Measurements from ENCODE around the gene SYCP3.

Gene SYCP3

GRCh38 chr12:101777978-101778377 lies 38.7 kb upstream of the SYCP3 start:
- no peak overlapping the region for H3K4me3 ChIP-seq (ENCODE audit: low read length in 2 of 2)
- peaks cover 17 to 27% of the 10 kb centered on the region in 2 donors for H3K36me3 ChIP-seq (ENCODE audit: control insufficient read depth in 2 of 2, insufficient read depth in 2 of 2, low read length in 2 of 2)
- no peaks in the 10 kb centered on the region for H3K9me3 ChIP-seq (ENCODE audit: control insufficient read depth in 2 of 2, low read length in 2 of 2)
- H3K27me3 ChIP-seq (ENCODE audit: control insufficient read depth in 2 of 2, insufficient read depth in 2 of 2, low read length in 2 of 2), result no peaks in the 10 kb centered on the region
- no peak overlapping the region for H3K27ac ChIP-seq (ENCODE audit: low read depth in 2 of 2, low read length in 2 of 2)
- H3K9ac ChIP-seq (ENCODE audit: low read depth in 1 of 2, low read length in 2 of 2), result no peak overlapping the region
- H3K4me1 ChIP-seq (ENCODE audit: control insufficient read depth in 2 of 2, insufficient read depth in 2 of 2, low read length in 2 of 2), result peaks cover 4 to 15% of the 10 kb centered on the region in 2 donors

- Histone ChIP-seq H3K9me3 (ENCODE audit: control insufficient read depth in 2 of 2, low read length in 2 of 2) (no peaks in the 10 kb centered on the region), H3K27ac (ENCODE audit: low read depth in 2 of 2, low read length in 2 of 2) (peak overlapping the region in 1 of 2 donors; percentile 38), H3K4me3 (ENCODE audit: low read length in 2 of 2) (no peak overlapping the region), H3K9ac (ENCODE audit: low read depth in 1 of 2, low read length in 2 of 2) (no peak overlapping the region), H3K4me1 (ENCODE audit: control insufficient read depth in 2 of 2, insufficient read depth in 2 of 2, low read length in 2 of 2) (peaks cover 4 to 16% of the 10 kb centered on the region in 2 donors), H3K36me3 (ENCODE audit: control insufficient read depth in 2 of 2, insufficient read depth in 2 of 2, low read length in 2 of 2) (peaks cover 17 to 29% of the 10 kb centered on the region in 2 donors), H3K27me3 (ENCODE audit: control insufficient read depth in 2 of 2, insufficient read depth in 2 of 2, low read length in 2 of 2) (no peaks in the 10 kb centered on the region)
Observed at GRCh38 chr12:101777485-101777884, 38.2 kb upstream of the SYCP3 start.

GRCh38 chr12:101775816-101776215 lies 36.6 kb upstream of the SYCP3 start:
- no peak overlapping the region for H3K9ac ChIP-seq (ENCODE audit: low read depth in 1 of 2, low read length in 2 of 2)
- H3K9me3 ChIP-seq (ENCODE audit: control insufficient read depth in 2 of 2, low read length in 2 of 2), result no peaks in the 10 kb centered on the region
- peaks cover 4 to 20% of the 10 kb centered on the region in 2 donors for H3K4me1 ChIP-seq (ENCODE audit: control insufficient read depth in 2 of 2, insufficient read depth in 2 of 2, low read length in 2 of 2)
- H3K36me3 ChIP-seq (ENCODE audit: control insufficient read depth in 2 of 2, insufficient read depth in 2 of 2, low read length in 2 of 2), result peaks cover 15 to 25% of the 10 kb centered on the region in 2 donors
- no peaks in the 10 kb centered on the region for H3K27me3 ChIP-seq (ENCODE audit: control insufficient read depth in 2 of 2, insufficient read depth in 2 of 2, low read length in 2 of 2)
- no peak overlapping the region for H3K27ac ChIP-seq (ENCODE audit: low read depth in 2 of 2, low read length in 2 of 2)
- no peak overlapping the region for H3K4me3 ChIP-seq (ENCODE audit: low read length in 2 of 2)

GRCh38 chr12:101773650-101774162 lies 34.4 kb upstream of the SYCP3 start:
- H3K36me3 ChIP-seq (ENCODE audit: control insufficient read depth in 2 of 2, insufficient read depth in 2 of 2, low read length in 2 of 2), result peaks cover 20 to 28% of the 10 kb centered on the region in 2 donors
- no peak overlapping the region for H3K9ac ChIP-seq (ENCODE audit: low read depth in 1 of 2, low read length in 2 of 2)
- no peak overlapping the region for H3K27ac ChIP-seq (ENCODE audit: low read depth in 2 of 2, low read length in 2 of 2)
- no peak overlapping the region for H3K4me3 ChIP-seq (ENCODE audit: low read length in 2 of 2)
- no peaks in the 10 kb centered on the region for H3K27me3 ChIP-seq (ENCODE audit: control insufficient read depth in 2 of 2, insufficient read depth in 2 of 2, low read length in 2 of 2)
- no peaks in the 10 kb centered on the region for H3K9me3 ChIP-seq (ENCODE audit: control insufficient read depth in 2 of 2, low read length in 2 of 2)
- H3K4me1 ChIP-seq (ENCODE audit: control insufficient read depth in 2 of 2, insufficient read depth in 2 of 2, low read length in 2 of 2), result peaks cover 4 to 15% of the 10 kb centered on the region in 2 donors

- Histone ChIP-seq H3K4me3 (ENCODE audit: low read length in 2 of 2) (no peak overlapping the region), H3K36me3 (ENCODE audit: control insufficient read depth in 2 of 2, insufficient read depth in 2 of 2, low read length in 2 of 2) (peaks cover 21 to 34% of the 10 kb centered on the region in 2 donors), H3K9ac (ENCODE audit: low read depth in 1 of 2, low read length in 2 of 2) (no peak overlapping the region), H3K27me3 (ENCODE audit: control insufficient read depth in 2 of 2, insufficient read depth in 2 of 2, low read length in 2 of 2) (no peaks in the 10 kb centered on the region), H3K27ac (ENCODE audit: low read depth in 2 of 2, low read length in 2 of 2) (no peak overlapping the region), H3K4me1 (ENCODE audit: control insufficient read depth in 2 of 2, insufficient read depth in 2 of 2, low read length in 2 of 2) (peaks cover 4 to 12% of the 10 kb centered on the region in 2 donors), H3K9me3 (ENCODE audit: control insufficient read depth in 2 of 2, low read length in 2 of 2) (no peaks in the 10 kb centered on the region)
Observed at GRCh38 chr12:101772012-101772775, 32.9 kb upstream of the SYCP3 start.

GRCh38 chr12:101769865-101770264 lies 30.6 kb upstream of the SYCP3 start:
- H3K27ac ChIP-seq (ENCODE audit: low read depth in 2 of 2, low read length in 2 of 2), result no peak overlapping the region
- no peak overlapping the region for H3K4me3 ChIP-seq (ENCODE audit: low read length in 2 of 2)
- no peaks in the 10 kb centered on the region for H3K9me3 ChIP-seq (ENCODE audit: control insufficient read depth in 2 of 2, low read length in 2 of 2)
- no peaks in the 10 kb centered on the region for H3K27me3 ChIP-seq (ENCODE audit: control insufficient read depth in 2 of 2, insufficient read depth in 2 of 2, low read length in 2 of 2)
- peaks cover 4 to 12% of the 10 kb centered on the region in 2 donors for H3K4me1 ChIP-seq (ENCODE audit: control insufficient read depth in 2 of 2, insufficient read depth in 2 of 2, low read length in 2 of 2)
- no peak overlapping the region for H3K9ac ChIP-seq (ENCODE audit: low read depth in 1 of 2, low read length in 2 of 2)
- peaks cover 22 to 35% of the 10 kb centered on the region in 2 donors for H3K36me3 ChIP-seq (ENCODE audit: control insufficient read depth in 2 of 2, insufficient read depth in 2 of 2, low read length in 2 of 2)

- H3K27ac ChIP-seq (ENCODE audit: low read depth in 2 of 2, low read length in 2 of 2), result no peak overlapping the region
- peaks cover 21 to 35% of the 10 kb centered on the region in 2 donors for H3K36me3 ChIP-seq (ENCODE audit: control insufficient read depth in 2 of 2, insufficient read depth in 2 of 2, low read length in 2 of 2)
- no peaks in the 10 kb centered on the region for H3K27me3 ChIP-seq (ENCODE audit: control insufficient read depth in 2 of 2, insufficient read depth in 2 of 2, low read length in 2 of 2)
- H3K9me3 ChIP-seq (ENCODE audit: control insufficient read depth in 2 of 2, low read length in 2 of 2), result no peaks in the 10 kb centered on the region
- H3K9ac ChIP-seq (ENCODE audit: low read depth in 1 of 2, low read length in 2 of 2), result no peak overlapping the region
- H3K4me1 ChIP-seq (ENCODE audit: control insufficient read depth in 2 of 2, insufficient read depth in 2 of 2, low read length in 2 of 2), result peaks cover 4 to 14% of the 10 kb centered on the region in 2 donors
- no peak overlapping the region for H3K4me3 ChIP-seq (ENCODE audit: low read length in 2 of 2)
Observed at GRCh38 chr12:101768781-101769180, 29.5 kb upstream of the SYCP3 start.

GRCh38 chr12:101767537-101767936 lies 28.3 kb upstream of the SYCP3 start:
- Histone ChIP-seq H3K4me3 (ENCODE audit: low read length in 2 of 2) (no peak overlapping the region), H3K36me3 (ENCODE audit: control insufficient read depth in 2 of 2, insufficient read depth in 2 of 2, low read length in 2 of 2) (peaks cover 23 to 39% of the 10 kb centered on the region in 2 donors), H3K27me3 (ENCODE audit: control insufficient read depth in 2 of 2, insufficient read depth in 2 of 2, low read length in 2 of 2) (no peaks in the 10 kb centered on the region), H3K27ac (ENCODE audit: low read depth in 2 of 2, low read length in 2 of 2) (no peak overlapping the region), H3K4me1 (ENCODE audit: control insufficient read depth in 2 of 2, insufficient read depth in 2 of 2, low read length in 2 of 2) (peaks cover 0 to 8% of the 10 kb centered on the region in 2 donors), H3K9me3 (ENCODE audit: control insufficient read depth in 2 of 2, low read length in 2 of 2) (no peaks in the 10 kb centered on the region), H3K9ac (ENCODE audit: low read depth in 1 of 2, low read length in 2 of 2) (no peak overlapping the region)

- Histone ChIP-seq H3K27ac (ENCODE audit: low read depth in 2 of 2, low read length in 2 of 2) (no peak overlapping the region), H3K4me3 (ENCODE audit: low read length in 2 of 2) (no peak overlapping the region), H3K4me1 (ENCODE audit: control insufficient read depth in 2 of 2, insufficient read depth in 2 of 2, low read length in 2 of 2) (peaks cover 0 to 4% of the 10 kb centered on the region in 2 donors), H3K9me3 (ENCODE audit: control insufficient read depth in 2 of 2, low read length in 2 of 2) (no peaks in the 10 kb centered on the region), H3K36me3 (ENCODE audit: control insufficient read depth in 2 of 2, insufficient read depth in 2 of 2, low read length in 2 of 2) (peaks cover 27 to 44% of the 10 kb centered on the region in 2 donors), H3K27me3 (ENCODE audit: control insufficient read depth in 2 of 2, insufficient read depth in 2 of 2, low read length in 2 of 2) (no peaks in the 10 kb centered on the region), H3K9ac (ENCODE audit: low read depth in 1 of 2, low read length in 2 of 2) (no peak overlapping the region)
Observed at GRCh38 chr12:101764051-101764792, 25.0 kb upstream of the SYCP3 start.

Data from mucosa of rectum (tissue), 2 donors.